ELR (cell line): ENCODE data around the gene PPP1CB.
"Not testable (repeated sequence)": the region's sequence is repeated elsewhere in the genome, so short reads cannot be mapped to it uniquely, and the experiment has no call there.

Experiments used
- DNase-seq: peaks from one replicate; pipeline ENCODE4 v3.0.0-alpha.2; 2015; ENCODE audit warnings: low read depth

Gene PPP1CB

GRCh38 chr2:28779001-28779400 lies 27.4 kb downstream of the PPP1CB start:
- DNase-seq, result no peak

- DNase-seq, result no peak
Measured at GRCh38 chr2:28780496-28780895, 28.9 kb downstream of the PPP1CB start.

GRCh38 chr2:28782423-28782822 lies 30.8 kb downstream of the PPP1CB start:
- no peak for DNase-seq

GRCh38 chr2:28784570-28784969 lies 32.9 kb downstream of the PPP1CB start:
- DNase-seq, result not testable (repeated sequence)

GRCh38 chr2:28796620-28797019 lies 45.0 kb downstream of the PPP1CB start:
- no peak for DNase-seq

GRCh38 chr2:28801726-28802125 lies 50.1 kb downstream of the PPP1CB start:
- peak; percentile 53 for DNase-seq

- DNase-seq, result no peak
Measured at GRCh38 chr2:28802975-28803429, 51.4 kb downstream of the PPP1CB start.

- DNase-seq, result no peak
Measured at GRCh38 chr2:28809927-28810326, 58.3 kb downstream of the PPP1CB start.

GRCh38 chr2:28810384-28811285 lies 59.0 kb downstream of the PPP1CB start, which contains the start of gene SPDYA:
TSS of gene SPDYA (plus strand) at chr2:28810834. CDS start at chr2:28816015, 5,181 bp downstream.
- DNase-seq, result peak; percentile 66

- DNase-seq, result no peak
Measured at GRCh38 chr2:28818053-28818452, 66.4 kb downstream of the PPP1CB start.

GRCh38 chr2:28821295-28821958 lies 69.8 kb downstream of the PPP1CB start:
- DNase-seq, result peak; percentile 57

GRCh38 chr2:28822036-28822435 lies 70.4 kb downstream of the PPP1CB start:
- no peak for DNase-seq

GRCh38 chr2:28824207-28824606 lies 72.6 kb downstream of the PPP1CB start:
- no peak for DNase-seq

- DNase-seq, result no peak
Measured at GRCh38 chr2:28824870-28825269, 73.2 kb downstream of the PPP1CB start.

- peak; percentile 17 for DNase-seq
Measured at GRCh38 chr2:28828382-28828781, 76.8 kb downstream of the PPP1CB start.

- no peak for DNase-seq
Measured at GRCh38 chr2:28833740-28834470, 82.3 kb downstream of the PPP1CB start.

GRCh38 chr2:28835781-28836180 lies 84.2 kb downstream of the PPP1CB start:
- no peak for DNase-seq

GRCh38 chr2:28838971-28839370 lies 87.3 kb downstream of the PPP1CB start:
- no peak for DNase-seq

GRCh38 chr2:28842042-28842441 lies 90.4 kb downstream of the PPP1CB start:
- DNase-seq, result no peak
